Measurements from ENCODE around the gene RAPGEF5.

RAPGEF5 gene

GRCh38 chr7:22123139-22123538 is 233.8 kb downstream of the RAPGEF5 start:
- H3K36me3 ChIP-seq (ENCODE audit: insufficient read depth, low read depth, low read length) = peaks cover 13% of the 10 kb centered on the region; the same call in 1 of the 2 replicates
- no peak overlapping the region for H3K4me3 ChIP-seq (ENCODE audit: low read length)
- H3K9me3 ChIP-seq (ENCODE audit: insufficient read depth, low read depth, low read length) = no peaks in the 10 kb centered on the region
- no peak overlapping the region for H3K9ac ChIP-seq (ENCODE audit: low read depth, low read length)
- H3K4me1 ChIP-seq (ENCODE audit: insufficient read depth, low read length) = peaks cover 8% of the 10 kb centered on the region; the same call in 1 of the 2 replicates
- no peaks in the 10 kb centered on the region for H3K27me3 ChIP-seq (ENCODE audit: insufficient read depth, low read length)
- H3K27ac ChIP-seq (ENCODE audit: low read length) = no peak overlapping the region

- no peak overlapping the region for H3K9ac ChIP-seq (ENCODE audit: low read depth, low read length)
- no peak overlapping the region for H3K4me3 ChIP-seq (ENCODE audit: low read length)
- no peaks in the 10 kb centered on the region for H3K27me3 ChIP-seq (ENCODE audit: insufficient read depth, low read length)
- no peaks in the 10 kb centered on the region for H3K9me3 ChIP-seq (ENCODE audit: insufficient read depth, low read depth, low read length)
- H3K4me1 ChIP-seq (ENCODE audit: insufficient read depth, low read length) = peaks cover 8% of the 10 kb centered on the region; the same call in 1 of the 2 replicates
- peaks cover 13% of the 10 kb centered on the region; the same call in 1 of the 2 replicates for H3K36me3 ChIP-seq (ENCODE audit: insufficient read depth, low read depth, low read length)
- no peak overlapping the region for H3K27ac ChIP-seq (ENCODE audit: low read length)
These were observed 235.1 kb downstream of the RAPGEF5 start for GRCh38 chr7:22121702-22122474.

- Histone ChIP-seq H3K9me3 (ENCODE audit: insufficient read depth, low read depth, low read length) (no peaks in the 10 kb centered on the region), H3K27me3 (ENCODE audit: insufficient read depth, low read length) (no peaks in the 10 kb centered on the region), H3K4me3 (ENCODE audit: low read length) (no peak overlapping the region), H3K27ac (ENCODE audit: low read length) (no peak overlapping the region), H3K36me3 (ENCODE audit: insufficient read depth, low read depth, low read length) (peaks cover 13% of the 10 kb centered on the region; the same call in 1 of the 2 replicates), H3K9ac (ENCODE audit: low read depth, low read length) (no peak overlapping the region), H3K4me1 (ENCODE audit: insufficient read depth, low read length) (peaks cover 8% of the 10 kb centered on the region; the same call in 1 of the 2 replicates)
These were observed 236.4 kb downstream of the RAPGEF5 start for GRCh38 chr7:22120391-22121053.

- Histone ChIP-seq H3K36me3 (ENCODE audit: insufficient read depth, low read depth, low read length) (peaks cover 7% of the 10 kb centered on the region; the same call in 1 of the 2 replicates), H3K27ac (ENCODE audit: low read length) (no peak overlapping the region), H3K9ac (ENCODE audit: low read depth, low read length) (no peak overlapping the region), H3K4me3 (ENCODE audit: low read length) (no peak overlapping the region), H3K4me1 (ENCODE audit: insufficient read depth, low read length) (no peaks in the 10 kb centered on the region), H3K9me3 (ENCODE audit: insufficient read depth, low read depth, low read length) (no peaks in the 10 kb centered on the region), H3K27me3 (ENCODE audit: insufficient read depth, low read length) (no peaks in the 10 kb centered on the region)
These were observed 239.7 kb downstream of the RAPGEF5 start for GRCh38 chr7:22117222-22117621.

- H3K36me3 ChIP-seq (ENCODE audit: insufficient read depth, low read depth, low read length) = peaks cover under 1% of the 10 kb centered on the region; the same call in 1 of the 2 replicates
- H3K4me1 ChIP-seq (ENCODE audit: insufficient read depth, low read length) = no peaks in the 10 kb centered on the region
- H3K9me3 ChIP-seq (ENCODE audit: insufficient read depth, low read depth, low read length) = no peaks in the 10 kb centered on the region
- no peak overlapping the region for H3K4me3 ChIP-seq (ENCODE audit: low read length)
- H3K27me3 ChIP-seq (ENCODE audit: insufficient read depth, low read length) = no peaks in the 10 kb centered on the region
- no peak overlapping the region for H3K9ac ChIP-seq (ENCODE audit: low read depth, low read length)
- H3K27ac ChIP-seq (ENCODE audit: low read length) = no peak overlapping the region
These were observed 240.4 kb downstream of the RAPGEF5 start for GRCh38 chr7:22116451-22117030.

GRCh38 chr7:22115689-22116088 is 241.3 kb downstream of the RAPGEF5 start:
- H3K27ac ChIP-seq (ENCODE audit: low read length) = no peak overlapping the region
- no peaks in the 10 kb centered on the region for H3K9me3 ChIP-seq (ENCODE audit: insufficient read depth, low read depth, low read length)
- no peak overlapping the region for H3K4me3 ChIP-seq (ENCODE audit: low read length)
- no peaks in the 10 kb centered on the region; the same call in 1 of the 2 replicates for H3K36me3 ChIP-seq (ENCODE audit: insufficient read depth, low read depth, low read length)
- H3K27me3 ChIP-seq (ENCODE audit: insufficient read depth, low read length) = no peaks in the 10 kb centered on the region
- no peak overlapping the region for H3K9ac ChIP-seq (ENCODE audit: low read depth, low read length)
- H3K4me1 ChIP-seq (ENCODE audit: insufficient read depth, low read length) = no peaks in the 10 kb centered on the region

GRCh38 chr7:22114440-22114981 is 242.4 kb downstream of the RAPGEF5 start:
- Histone ChIP-seq H3K9ac (ENCODE audit: low read depth, low read length) (no peak overlapping the region), H3K36me3 (ENCODE audit: insufficient read depth, low read depth, low read length) (no peaks in the 10 kb centered on the region), H3K4me3 (ENCODE audit: low read length) (no peak overlapping the region), H3K9me3 (ENCODE audit: insufficient read depth, low read depth, low read length) (no peaks in the 10 kb centered on the region), H3K4me1 (ENCODE audit: insufficient read depth, low read length) (no peaks in the 10 kb centered on the region), H3K27ac (ENCODE audit: low read length) (no peak overlapping the region), H3K27me3 (ENCODE audit: insufficient read depth, low read length) (no peaks in the 10 kb centered on the region)

- H3K36me3 ChIP-seq (ENCODE audit: insufficient read depth, low read depth, low read length) = no peaks in the 10 kb centered on the region
- H3K27me3 ChIP-seq (ENCODE audit: insufficient read depth, low read length) = no peaks in the 10 kb centered on the region
- H3K27ac ChIP-seq (ENCODE audit: low read length) = no peak overlapping the region
- H3K9me3 ChIP-seq (ENCODE audit: insufficient read depth, low read depth, low read length) = no peaks in the 10 kb centered on the region
- H3K4me1 ChIP-seq (ENCODE audit: insufficient read depth, low read length) = no peaks in the 10 kb centered on the region
- H3K9ac ChIP-seq (ENCODE audit: low read depth, low read length) = no peak overlapping the region
- no peak overlapping the region for H3K4me3 ChIP-seq (ENCODE audit: low read length)
These were observed 243.9 kb downstream of the RAPGEF5 start for GRCh38 chr7:22113041-22113440.

GRCh38 chr7:22111661-22112060 is 245.3 kb downstream of the RAPGEF5 start:
- no peaks in the 10 kb centered on the region for H3K27me3 ChIP-seq (ENCODE audit: insufficient read depth, low read length)
- no peaks in the 10 kb centered on the region for H3K9me3 ChIP-seq (ENCODE audit: insufficient read depth, low read depth, low read length)
- H3K36me3 ChIP-seq (ENCODE audit: insufficient read depth, low read depth, low read length) = no peaks in the 10 kb centered on the region
- H3K4me3 ChIP-seq (ENCODE audit: low read length) = no peak overlapping the region
- H3K4me1 ChIP-seq (ENCODE audit: insufficient read depth, low read length) = no peaks in the 10 kb centered on the region
- H3K27ac ChIP-seq (ENCODE audit: low read length) = no peak overlapping the region
- H3K9ac ChIP-seq (ENCODE audit: low read depth, low read length) = no peak overlapping the region

GRCh38 chr7:22110881-22111280 is 246.1 kb downstream of the RAPGEF5 start:
- Histone ChIP-seq H3K9ac (ENCODE audit: low read depth, low read length) (no peak overlapping the region), H3K27ac (ENCODE audit: low read length) (no peak overlapping the region), H3K4me1 (ENCODE audit: insufficient read depth, low read length) (no peaks in the 10 kb centered on the region), H3K36me3 (ENCODE audit: insufficient read depth, low read depth, low read length) (no peaks in the 10 kb centered on the region), H3K27me3 (ENCODE audit: insufficient read depth, low read length) (no peaks in the 10 kb centered on the region), H3K9me3 (ENCODE audit: insufficient read depth, low read depth, low read length) (no peaks in the 10 kb centered on the region), H3K4me3 (ENCODE audit: low read length) (no peak overlapping the region)

GRCh38 chr7:22110227-22110839 is 246.6 kb downstream of the RAPGEF5 start:
- no peaks in the 10 kb centered on the region for H3K4me1 ChIP-seq (ENCODE audit: insufficient read depth, low read length)
- H3K27me3 ChIP-seq (ENCODE audit: insufficient read depth, low read length) = no peaks in the 10 kb centered on the region
- H3K27ac ChIP-seq (ENCODE audit: low read length) = no peak overlapping the region
- no peak overlapping the region for H3K4me3 ChIP-seq (ENCODE audit: low read length)
- no peak overlapping the region for H3K9ac ChIP-seq (ENCODE audit: low read depth, low read length)
- no peaks in the 10 kb centered on the region for H3K9me3 ChIP-seq (ENCODE audit: insufficient read depth, low read depth, low read length)
- H3K36me3 ChIP-seq (ENCODE audit: insufficient read depth, low read depth, low read length) = no peaks in the 10 kb centered on the region
